RWPE2 (cell line): ENCODE data around the gene RABGAP1L.

Source experiments
- ATAC-seq: fragments of 200-7000 bp; cut with Tn5 transposase; 3 replicates; pipeline ENCODE4 v1.9.1; 2021; ENCODE audit warnings: low read depth
- DNase-seq: peaks from one replicate; pipeline ENCODE4 v3.0.0-alpha.2; 2020; ENCODE audit warnings: low spot score
- H3K27ac ChIP-seq: fragments of 450-650 bp; 2 replicates; pipeline ENCODE4 v1.5.1; 2017; ENCODE audit warnings: mild to moderate bottlenecking; ENCODE audit not compliant: poor library complexity, severe bottlenecking
- H3K27me3 ChIP-seq: fragments of 250-450 bp; sonication (Bioruptor Pico); 2 replicates; pipeline ENCODE4 v1.5.1; 2021; ENCODE audit warnings: mild to moderate bottlenecking, moderate library complexity; ENCODE audit not compliant: insufficient read depth, poor library complexity, severe bottlenecking
- H3K36me3 ChIP-seq: fragments of 250-450 bp; sonication (Bioruptor Pico); 2 replicates; pipeline ENCODE4 v1.5.1; 2020; ENCODE audit warnings: low read depth, mild to moderate bottlenecking, moderate library complexity
- H3K4me1 ChIP-seq: fragments of 250-450 bp; sonication (Bioruptor Pico); 2 replicates; pipeline ENCODE4 v1.5.1; 2021; ENCODE audit warnings: mild to moderate bottlenecking, moderate library complexity; ENCODE audit not compliant: insufficient read depth, poor library complexity, severe bottlenecking
- H3K4me3 ChIP-seq: fragments of 250-450 bp; sonication (Bioruptor Pico); 2 replicates; pipeline ENCODE4 v1.5.1; 2021; ENCODE audit warnings: mild to moderate bottlenecking, moderate library complexity; ENCODE audit not compliant: severe bottlenecking
- H3K9me3 ChIP-seq: fragments of 250-450 bp; sonication (Bioruptor Pico); 2 replicates; pipeline ENCODE4 v1.5.1; 2021; ENCODE audit warnings: mild to moderate bottlenecking, moderate library complexity; ENCODE audit not compliant: severe bottlenecking
- TF ChIP-seq, protein P1 (sequence below): fragments of 450-650 bp; IDR thresholded peaks from one replicate; pipeline ENCODE4 v1.5.1; 2017; ENCODE audit warnings: mild to moderate bottlenecking, moderate library complexity; ENCODE audit not compliant: poor library complexity, severe bottlenecking

Gene RABGAP1L

DNA sequence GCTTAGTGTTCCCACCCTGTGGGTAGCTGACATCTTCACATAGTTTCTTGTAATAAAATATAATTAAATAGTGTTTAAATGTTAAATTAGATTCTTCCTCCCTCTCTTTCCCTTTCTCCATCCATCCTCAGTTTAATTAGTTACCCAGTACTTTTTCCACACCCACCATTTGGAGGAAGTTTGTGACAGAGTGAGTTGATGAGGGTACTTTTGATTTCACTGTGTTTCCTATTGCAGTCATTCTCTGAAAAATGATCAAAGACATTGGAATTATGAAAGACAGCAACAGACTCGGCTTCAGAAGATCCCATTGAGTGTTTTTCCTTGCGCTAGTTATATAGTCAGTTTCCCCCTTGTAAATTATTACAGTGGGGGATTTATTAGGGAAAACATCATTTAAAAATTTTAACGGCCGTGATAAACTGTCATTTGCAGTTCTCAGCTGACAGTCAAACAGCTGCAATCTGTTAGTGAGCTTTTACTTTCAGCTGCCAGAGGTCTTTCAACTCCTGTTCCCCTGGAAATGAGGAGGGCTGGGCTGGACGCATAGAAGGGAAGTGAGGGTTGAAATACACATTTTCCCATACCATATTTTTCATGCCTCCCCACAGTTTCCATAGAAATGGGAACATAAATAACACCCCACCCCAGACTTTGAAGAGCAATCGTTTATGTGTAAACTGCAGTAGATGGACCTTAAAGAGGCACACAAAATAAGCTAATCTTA, 779.1 kb downstream of the RABGAP1L start:
- no peak overlapping the region for H3K27ac ChIP-seq
- H3K27me3 ChIP-seq, result no peaks in the 10 kb centered on the region
- H3K4me1 ChIP-seq, result no peaks in the 10 kb centered on the region
- DNase-seq (no peak), ATAC-seq (no peak)
- H3K4me3 ChIP-seq, result no peak overlapping the region
- no peaks in the 10 kb centered on the region for H3K36me3 ChIP-seq
- TF ChIP-seq, protein P1, sequence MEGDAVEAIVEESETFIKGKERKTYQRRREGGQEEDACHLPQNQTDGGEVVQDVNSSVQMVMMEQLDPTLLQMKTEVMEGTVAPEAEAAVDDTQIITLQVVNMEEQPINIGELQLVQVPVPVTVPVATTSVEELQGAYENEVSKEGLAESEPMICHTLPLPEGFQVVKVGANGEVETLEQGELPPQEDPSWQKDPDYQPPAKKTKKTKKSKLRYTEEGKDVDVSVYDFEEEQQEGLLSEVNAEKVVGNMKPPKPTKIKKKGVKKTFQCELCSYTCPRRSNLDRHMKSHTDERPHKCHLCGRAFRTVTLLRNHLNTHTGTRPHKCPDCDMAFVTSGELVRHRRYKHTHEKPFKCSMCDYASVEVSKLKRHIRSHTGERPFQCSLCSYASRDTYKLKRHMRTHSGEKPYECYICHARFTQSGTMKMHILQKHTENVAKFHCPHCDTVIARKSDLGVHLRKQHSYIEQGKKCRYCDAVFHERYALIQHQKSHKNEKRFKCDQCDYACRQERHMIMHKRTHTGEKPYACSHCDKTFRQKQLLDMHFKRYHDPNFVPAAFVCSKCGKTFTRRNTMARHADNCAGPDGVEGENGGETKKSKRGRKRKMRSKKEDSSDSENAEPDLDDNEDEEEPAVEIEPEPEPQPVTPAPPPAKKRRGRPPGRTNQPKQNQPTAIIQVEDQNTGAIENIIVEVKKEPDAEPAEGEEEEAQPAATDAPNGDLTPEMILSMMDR, result no peak
- no peaks in the 10 kb centered on the region for H3K9me3 ChIP-seq

DNA sequence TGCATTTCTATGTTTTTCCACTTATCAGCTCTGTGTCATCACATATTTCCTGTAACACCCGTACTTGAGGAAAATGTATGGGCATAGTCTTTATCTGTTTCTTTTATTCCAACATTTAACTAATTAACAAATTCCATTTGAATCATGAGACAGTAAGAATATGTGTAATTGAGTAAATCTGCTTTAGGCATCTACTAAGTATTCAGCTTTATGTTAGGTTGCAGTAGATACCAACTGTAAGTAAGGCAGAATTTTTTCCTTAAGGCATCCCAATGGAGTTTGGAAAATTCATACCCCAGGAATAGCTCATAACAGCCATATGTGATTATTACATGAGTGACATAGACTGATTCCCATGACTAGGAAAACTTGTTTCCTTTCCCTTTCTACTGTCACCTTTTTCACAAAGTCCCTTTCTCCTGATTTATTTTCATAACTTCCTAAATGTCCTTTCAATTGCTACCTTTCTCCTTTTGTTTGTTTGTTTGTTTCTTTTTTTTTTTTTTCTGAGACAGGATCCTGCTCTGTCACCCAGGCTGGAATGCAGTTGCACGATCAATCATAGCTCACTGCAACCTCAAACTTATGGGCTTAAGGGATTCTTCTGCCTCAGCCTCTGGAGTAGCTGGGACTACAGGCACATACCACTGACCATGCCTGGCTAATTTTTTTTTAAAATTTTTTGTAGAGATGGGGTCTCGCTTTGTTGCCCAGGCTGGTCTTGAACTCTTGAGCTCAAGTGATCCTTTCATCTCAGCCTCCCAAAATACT, 780.6 kb downstream of the RABGAP1L start:
- H3K4me3 ChIP-seq, result no peak overlapping the region
- H3K27me3 ChIP-seq, result no peaks in the 10 kb centered on the region
- DNase-seq, result no peak
- H3K4me1 ChIP-seq, result no peaks in the 10 kb centered on the region
- no peaks in the 10 kb centered on the region for H3K9me3 ChIP-seq
- no peak overlapping the region for H3K27ac ChIP-seq
- no peak for ATAC-seq
- TF ChIP-seq, protein P1, result no peak
- H3K36me3 ChIP-seq, result no peaks in the 10 kb centered on the region

DNA sequence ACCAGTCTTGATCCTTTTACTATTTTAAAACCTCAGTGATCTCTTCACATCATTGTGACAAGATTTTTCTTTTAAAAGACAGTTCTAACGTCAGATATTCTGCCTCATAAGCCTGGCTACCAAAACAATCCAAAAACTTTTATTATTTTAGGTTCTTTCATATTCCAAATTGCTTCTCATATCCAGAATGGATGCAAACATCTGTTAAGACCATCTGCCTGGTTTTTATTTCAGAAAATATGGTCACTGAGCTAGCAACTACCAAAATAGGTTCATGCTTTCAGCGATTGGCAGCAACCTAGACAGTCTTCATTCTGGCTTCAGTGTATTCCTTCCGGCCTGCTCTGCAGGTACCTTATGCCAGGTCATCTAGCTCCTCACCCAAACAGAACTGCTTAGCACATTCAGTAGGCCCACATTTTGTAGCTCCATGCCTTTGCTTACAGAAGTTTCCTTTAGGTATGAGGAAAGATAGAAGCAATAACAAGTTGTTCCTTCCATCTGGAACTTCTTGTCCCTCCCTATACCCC, 781.4 kb downstream of the RABGAP1L start:
- TF ChIP-seq, protein P1, result no peak
- H3K4me1 ChIP-seq, result no peaks in the 10 kb centered on the region
- no peaks in the 10 kb centered on the region for H3K27me3 ChIP-seq
- H3K9me3 ChIP-seq, result no peaks in the 10 kb centered on the region
- no peaks in the 10 kb centered on the region for H3K36me3 ChIP-seq
- ATAC-seq (no peak), DNase-seq (no peak)
- no peak overlapping the region for H3K4me3 ChIP-seq
- H3K27ac ChIP-seq, result no peak overlapping the region

GRCh38 chr1:174942547-174943255, 783.4 kb downstream of the RABGAP1L start:
- no peaks in the 10 kb centered on the region for H3K9me3 ChIP-seq
- ATAC-seq, result no peak
- H3K4me1 ChIP-seq, result no peaks in the 10 kb centered on the region
- no peak overlapping the region for H3K4me3 ChIP-seq
- H3K36me3 ChIP-seq, result no peaks in the 10 kb centered on the region
- H3K27ac ChIP-seq, result no peak overlapping the region
- H3K27me3 ChIP-seq, result no peaks in the 10 kb centered on the region
- DNase-seq, result no peak
- TF ChIP-seq, protein P1, result no peak
